Measurements from ENCODE around the gene PAX4. TPM values are rescaled to one million over a fixed set of nuclear protein-coding genes. Genes with fewer than 3 reads are reported as not detected.
"Not testable (repeated sequence)": the region's sequence is repeated elsewhere in the genome, so short reads cannot be mapped to it uniquely, and the experiment has no call there.

The PAX4 gene
- total RNA-seq, 2 donors from 2014 or later: not detected

DNA sequence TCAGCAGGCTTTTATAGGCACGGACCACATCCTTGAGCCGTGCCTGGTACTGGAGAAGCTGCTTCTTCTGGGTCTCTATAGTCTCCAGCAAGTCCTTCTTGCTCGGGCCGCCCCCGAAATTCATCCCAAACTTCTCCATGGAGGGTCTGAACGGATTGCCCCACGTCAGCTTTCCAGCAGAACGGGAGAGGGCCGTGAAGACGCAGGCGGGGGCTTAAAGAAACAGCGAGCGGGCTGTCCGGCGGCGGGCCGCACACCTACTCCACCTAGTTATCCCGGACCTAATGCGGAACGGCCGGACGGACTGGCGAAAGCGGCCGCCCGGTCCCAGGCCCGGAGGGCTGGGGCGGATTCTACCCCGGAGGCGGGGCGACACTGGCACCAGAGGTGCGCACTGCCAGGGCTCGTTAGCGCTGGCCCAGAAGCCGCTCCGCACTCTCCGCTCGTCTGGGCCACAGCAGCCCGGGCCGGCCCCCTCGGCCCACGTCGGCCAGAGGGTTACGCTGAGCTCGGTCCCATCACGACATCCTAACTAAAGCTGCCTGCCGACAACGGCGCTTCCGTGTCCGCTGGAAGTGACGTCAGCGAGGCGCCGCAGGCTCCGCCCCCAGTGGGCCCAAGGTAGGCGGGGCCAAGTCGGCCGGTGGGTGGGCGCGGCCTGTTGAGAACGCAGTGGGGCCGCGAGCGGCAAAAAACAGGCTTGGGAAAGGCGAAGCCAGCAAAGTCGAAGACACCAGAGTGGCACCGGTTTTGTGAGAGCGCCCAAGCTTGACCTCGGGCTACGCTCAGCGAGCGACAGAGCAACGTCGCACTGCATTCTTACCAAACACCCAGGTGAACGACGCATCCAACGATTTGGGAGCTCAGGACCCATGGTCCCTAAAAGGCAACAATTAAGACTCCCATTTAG lies 32.6 kb downstream of the PAX4 start, which contains the start of gene GCC1:
GCC1 (minus strand) TSS at position 553 of the 910 bp plus-strand sequence; CDS start at position 139, 414 bp downstream.
- H3K4me3 Mint-ChIP-seq: peak within 1 kb of the TSS; percentile 88
- H3K4me1 Mint-ChIP-seq: peaks cover 48% of the 10 kb centered on the region
- peak within 1 kb of the TSS; percentile 83 for H3K27ac Mint-ChIP-seq
- peaks cover 47% of the 10 kb centered on the region for H3K36me3 Mint-ChIP-seq (ENCODE audit: low read depth)
- peak; percentile 83 for ATAC-seq (replicated peaks)
- no peaks in the 10 kb centered on the region for H3K9me3 Mint-ChIP-seq
- no peaks in the 10 kb centered on the region for H3K27me3 Mint-ChIP-seq

DNA sequence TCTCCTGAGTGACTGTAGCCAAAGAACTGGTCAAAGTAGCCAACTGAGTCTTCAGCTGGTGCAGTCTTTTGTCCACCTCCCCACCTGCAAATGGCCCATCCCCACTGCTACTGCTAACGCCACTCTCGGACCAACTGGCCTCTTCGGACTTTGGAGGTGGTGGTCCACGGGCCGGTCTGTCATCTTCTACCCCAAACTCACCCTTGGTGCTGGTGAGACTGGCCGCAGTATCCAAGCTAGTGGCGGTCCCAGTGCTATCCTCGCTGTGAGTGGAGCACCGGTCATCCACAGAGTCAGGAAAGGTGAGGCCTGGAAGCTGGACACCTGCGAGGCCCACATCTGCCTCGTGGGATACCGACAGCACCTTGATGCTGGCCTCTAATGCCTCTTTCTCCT lies 33.3 kb downstream of the PAX4 start:
- no peaks in the 10 kb centered on the region for H3K9me3 Mint-ChIP-seq
- no peak for ATAC-seq (replicated peaks)
- peak overlapping the region; percentile 88 for H3K4me3 Mint-ChIP-seq
- H3K27ac Mint-ChIP-seq: peak overlapping the region; percentile 83
- H3K36me3 Mint-ChIP-seq (ENCODE audit: low read depth): peaks cover 47% of the 10 kb centered on the region
- no peaks in the 10 kb centered on the region for H3K27me3 Mint-ChIP-seq
- H3K4me1 Mint-ChIP-seq: peaks cover 48% of the 10 kb centered on the region

DNA sequence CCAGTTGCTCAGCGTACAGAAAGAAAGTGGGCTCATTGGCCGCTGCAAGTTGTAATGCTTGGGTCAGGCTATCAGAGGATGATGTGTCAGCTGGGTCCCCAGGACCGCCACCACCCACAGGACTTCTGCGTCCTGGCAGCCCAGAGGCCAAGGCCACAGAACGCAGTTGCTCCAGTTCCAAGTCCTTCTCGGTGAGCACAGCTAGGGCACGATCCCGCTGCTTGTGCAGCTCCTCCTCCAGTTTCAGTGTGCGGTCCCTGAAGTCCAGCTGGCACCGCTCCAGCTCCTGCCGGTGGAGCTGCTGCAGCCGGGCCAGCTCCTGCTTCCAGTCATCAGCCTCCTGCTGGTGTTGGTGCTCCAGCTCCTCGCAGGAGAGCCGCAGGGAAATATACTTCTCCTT lies 35.6 kb downstream of the PAX4 start:
- H3K4me3 Mint-ChIP-seq: no peak overlapping the region
- H3K36me3 Mint-ChIP-seq (ENCODE audit: low read depth): peaks cover 57% of the 10 kb centered on the region
- no peak for ATAC-seq (replicated peaks)
- H3K9me3 Mint-ChIP-seq: no peaks in the 10 kb centered on the region
- no peaks in the 10 kb centered on the region for H3K27me3 Mint-ChIP-seq
- no peak overlapping the region for H3K27ac Mint-ChIP-seq
- peaks cover 47% of the 10 kb centered on the region for H3K4me1 Mint-ChIP-seq

DNA sequence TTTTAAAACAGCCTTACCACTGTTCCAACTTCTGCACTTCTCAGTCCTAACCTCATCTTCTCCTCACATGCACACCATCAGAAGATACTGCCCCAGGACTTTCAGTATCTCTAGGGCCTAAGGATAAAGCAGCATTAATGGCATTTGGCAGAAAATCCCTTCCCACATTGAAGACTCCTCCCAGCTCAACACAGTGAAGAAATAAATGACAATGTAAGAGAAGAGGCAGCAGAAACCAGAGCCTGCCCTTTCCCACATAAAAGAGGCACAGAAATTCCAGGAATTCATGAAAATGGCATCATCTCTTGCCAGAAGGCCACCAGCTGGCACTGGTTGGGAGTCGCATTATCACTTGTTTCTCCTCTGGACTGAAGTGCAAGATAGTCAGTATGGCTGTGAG lies 36.2 kb downstream of the PAX4 start:
- ATAC-seq (replicated peaks): no peak
- H3K9me3 Mint-ChIP-seq: no peaks in the 10 kb centered on the region
- no peak overlapping the region for H3K27ac Mint-ChIP-seq
- no peaks in the 10 kb centered on the region for H3K27me3 Mint-ChIP-seq
- H3K4me1 Mint-ChIP-seq: peaks cover 47% of the 10 kb centered on the region
- peaks cover 57% of the 10 kb centered on the region for H3K36me3 Mint-ChIP-seq (ENCODE audit: low read depth)
- no peak overlapping the region for H3K4me3 Mint-ChIP-seq

DNA sequence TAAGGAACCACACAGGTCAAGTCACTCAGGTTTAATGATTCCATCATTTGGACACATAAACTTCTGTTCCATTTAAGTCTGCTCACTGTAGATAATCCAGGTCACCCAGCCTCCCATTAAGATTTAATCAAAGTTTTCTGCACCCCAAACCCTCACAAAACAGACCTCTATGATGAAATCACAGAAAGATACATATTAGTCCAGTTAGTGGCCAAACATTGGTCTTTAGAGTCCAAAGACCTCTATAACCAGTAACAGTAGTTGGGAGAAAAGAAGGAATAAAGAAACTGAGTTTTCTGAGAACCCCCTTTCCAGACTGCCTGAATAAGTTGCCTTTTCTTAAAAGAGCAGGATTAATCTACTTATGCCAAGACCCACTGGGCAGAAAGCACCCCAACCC lies 37.3 kb downstream of the PAX4 start:
- H3K27me3 Mint-ChIP-seq: no peaks in the 10 kb centered on the region
- H3K9me3 Mint-ChIP-seq: no peaks in the 10 kb centered on the region
- peak overlapping the region; percentile 52 for H3K27ac Mint-ChIP-seq
- peaks cover 42% of the 10 kb centered on the region for H3K4me1 Mint-ChIP-seq
- no peak overlapping the region for H3K4me3 Mint-ChIP-seq
- H3K36me3 Mint-ChIP-seq (ENCODE audit: low read depth): peaks cover 57% of the 10 kb centered on the region
- ATAC-seq (replicated peaks): no peak

DNA sequence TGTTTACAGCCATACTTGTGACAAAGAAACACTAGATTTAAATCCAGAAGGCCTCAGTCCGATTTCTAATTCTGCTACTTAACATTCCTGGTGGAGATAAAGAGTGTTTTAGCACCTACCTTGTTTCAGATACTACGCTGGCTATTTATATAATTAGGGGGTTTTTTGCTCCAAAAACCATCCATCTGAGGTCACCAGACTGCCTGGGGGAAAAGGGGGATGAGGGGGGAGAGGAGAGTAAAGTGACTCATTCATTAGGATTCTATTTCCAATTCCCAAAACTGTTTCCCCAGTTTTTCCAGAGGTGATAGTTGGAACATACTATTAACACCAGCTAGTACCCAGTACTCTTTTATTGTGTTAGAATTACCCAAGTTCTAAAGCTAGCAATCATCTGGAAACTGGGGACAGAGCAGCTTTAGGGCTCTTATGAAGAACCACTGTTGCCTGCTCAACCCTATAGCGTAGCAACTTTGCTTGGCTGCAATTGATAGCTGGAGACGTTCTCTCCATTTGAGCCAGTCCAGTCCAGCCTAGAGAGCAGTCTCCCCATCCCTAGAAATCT lies 39.1 kb downstream of the PAX4 start:
- Mint-ChIP-seq H3K4me3 (no peak overlapping the region), H3K27ac (peak overlapping the region; percentile 42), H3K36me3 (ENCODE audit: low read depth) (peaks cover 55% of the 10 kb centered on the region), H3K9me3 (no peaks in the 10 kb centered on the region), H3K4me1 (peaks cover 33% of the 10 kb centered on the region), H3K27me3 (no peaks in the 10 kb centered on the region)
- ATAC-seq (replicated peaks): no peak

DNA sequence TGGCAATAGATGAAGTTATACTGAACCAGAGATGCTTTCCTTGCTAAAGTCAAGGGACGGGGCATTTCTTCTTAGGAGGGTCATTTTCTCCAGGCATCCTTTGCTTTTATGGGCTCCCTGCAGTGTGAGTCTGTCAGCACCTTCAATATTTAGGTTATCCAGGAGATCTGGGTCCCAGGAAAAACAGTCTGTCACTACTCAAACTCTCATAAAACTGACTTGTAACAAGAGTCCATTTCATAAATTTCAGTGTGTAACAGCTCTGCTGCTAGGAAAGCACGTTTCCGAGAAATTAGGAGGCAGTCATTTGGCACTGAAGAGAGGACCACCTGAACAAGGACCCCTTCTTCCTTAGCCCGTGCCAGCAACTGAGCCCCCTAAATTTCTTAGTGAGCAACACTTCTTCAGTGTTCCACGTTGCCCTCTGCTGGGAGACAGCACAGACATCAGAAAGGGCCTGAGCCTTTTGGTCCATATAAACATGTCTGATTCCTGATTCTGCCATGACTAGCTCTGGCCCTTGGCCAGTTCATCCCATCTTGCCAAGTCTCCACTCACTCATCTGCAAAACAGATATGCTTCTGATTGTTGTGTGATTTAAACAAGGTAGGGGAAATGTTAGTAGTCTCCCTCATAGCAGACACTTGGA lies 39.8 kb downstream of the PAX4 start:
- Mint-ChIP-seq H3K36me3 (ENCODE audit: low read depth) (peaks cover 48% of the 10 kb centered on the region), H3K27ac (peak overlapping the region; percentile 42), H3K27me3 (no peaks in the 10 kb centered on the region), H3K4me1 (peaks cover 27% of the 10 kb centered on the region), H3K4me3 (no peak overlapping the region), H3K9me3 (no peaks in the 10 kb centered on the region)
- ATAC-seq (replicated peaks): no peak

DNA sequence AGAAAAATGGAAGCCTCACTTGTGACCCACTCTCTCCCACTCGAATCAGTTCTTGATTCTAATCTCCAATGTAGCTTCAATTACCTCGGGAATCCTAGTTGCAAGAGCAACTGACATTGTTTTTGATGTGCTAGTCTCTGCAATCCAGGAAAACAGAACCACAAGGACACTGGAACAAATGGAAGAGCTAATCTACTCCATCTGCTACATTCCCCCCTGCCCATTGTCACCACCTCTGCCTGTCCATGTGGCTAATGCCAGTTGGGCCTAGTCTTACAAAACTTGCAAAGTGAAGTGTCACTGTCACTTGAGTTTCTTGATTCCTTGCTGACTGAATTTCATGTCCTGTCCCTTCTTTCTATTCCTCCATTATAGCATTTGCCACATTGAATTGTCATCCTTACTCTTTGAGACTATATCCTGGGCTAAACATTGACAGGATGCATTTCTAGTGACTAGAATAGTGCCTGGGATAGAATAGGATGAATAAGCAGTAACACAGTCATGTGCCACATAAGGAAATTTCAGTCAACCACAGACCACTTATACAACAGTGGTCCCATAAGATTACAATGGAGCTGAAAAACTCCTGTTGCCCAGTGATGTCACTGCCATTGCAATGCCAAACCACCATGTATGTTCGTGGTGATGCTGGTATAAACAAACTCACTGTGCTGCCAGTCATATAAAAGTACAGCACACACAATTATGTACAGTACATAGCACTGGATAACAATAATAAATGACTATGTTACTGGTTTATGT lies 46.0 kb downstream of the PAX4 start:
- Mint-ChIP-seq H3K27me3 (no peaks in the 10 kb centered on the region), H3K36me3 (ENCODE audit: low read depth) (no peaks in the 10 kb centered on the region), H3K27ac (peak overlapping the region; percentile 2), H3K9me3 (peaks cover 5% of the 10 kb centered on the region), H3K4me1 (peaks cover 5% of the 10 kb centered on the region), H3K4me3 (no peak overlapping the region)
- ATAC-seq (replicated peaks): no peak

DNA sequence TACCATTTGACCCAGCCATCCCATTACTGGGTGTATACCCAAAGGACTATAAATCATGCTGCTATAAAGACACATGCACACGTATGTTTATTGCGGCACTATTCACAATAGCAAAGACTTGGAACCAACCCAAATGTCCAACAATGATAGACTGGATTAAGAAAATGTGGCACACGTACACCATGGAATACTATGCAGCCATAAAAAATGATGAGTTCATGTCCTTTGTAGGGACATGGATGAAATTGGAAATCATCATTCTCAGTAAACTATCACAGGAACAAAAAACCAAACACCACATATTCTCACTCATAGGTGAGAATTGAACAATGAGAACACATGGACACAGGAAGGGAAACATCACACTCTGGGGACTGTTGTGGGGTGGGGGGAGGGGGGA lies 49.9 kb downstream of the PAX4 start:
- not testable (repeated sequence) for H3K4me3 Mint-ChIP-seq; H3K27me3 Mint-ChIP-seq; H3K4me1 Mint-ChIP-seq; ATAC-seq (replicated peaks); H3K27ac Mint-ChIP-seq; H3K36me3 Mint-ChIP-seq (ENCODE audit: low read depth)
- peaks cover 16% of the 10 kb centered on the region for H3K9me3 Mint-ChIP-seq

DNA sequence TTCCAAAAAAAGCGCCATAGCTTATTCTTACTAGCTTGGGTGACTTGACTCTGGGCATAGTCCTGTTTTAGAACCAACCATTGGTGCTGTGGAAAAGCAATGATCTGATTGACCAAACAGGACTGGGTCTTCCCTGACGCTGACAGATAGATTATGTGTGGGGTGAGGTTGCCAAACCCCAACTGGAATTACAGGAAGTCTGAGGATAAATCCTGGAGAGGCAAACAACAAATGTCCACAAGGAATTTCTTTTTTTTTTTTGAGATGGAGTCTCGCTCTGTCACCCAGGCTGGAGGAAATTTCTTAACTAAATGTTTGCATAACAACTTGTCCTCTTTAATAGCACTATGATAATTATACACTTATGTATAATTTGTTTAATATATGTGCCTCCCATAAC lies 51.7 kb downstream of the PAX4 start:
- no peak for ATAC-seq (replicated peaks)

More for the DNA sequence above, 51.7 kb downstream of the PAX4 start:
- peaks cover 5% of the 10 kb centered on the region for H3K4me1 Mint-ChIP-seq
- H3K4me3 Mint-ChIP-seq: no peak overlapping the region
- H3K27ac Mint-ChIP-seq: no peak overlapping the region
- no peaks in the 10 kb centered on the region for H3K27me3 Mint-ChIP-seq
- H3K9me3 Mint-ChIP-seq: peaks cover 17% of the 10 kb centered on the region
- peaks cover 6% of the 10 kb centered on the region for H3K36me3 Mint-ChIP-seq (ENCODE audit: low read depth)

Other genes with a start within 250 kb of the PAX4 start
- gene ZNF800, start 225.4 kb downstream of the PAX4 start, total RNA-seq: 10 to 100 TPM; 34.8 to 37.1 TPM
- gene GCC1, start 32.5 kb downstream of the PAX4 start, total RNA-seq: 10 to 100 TPM; 13.2 to 18.1 TPM
- gene ARF5, start 29.7 kb downstream of the PAX4 start, total RNA-seq: 10 to 100 TPM; 87.6 to 98.9 TPM
- gene FSCN3, start 24.4 kb downstream of the PAX4 start, total RNA-seq: 1 to 10 TPM in 1 of 2 donors, under 1 TPM in 1; 0.87 to 2.0 TPM
- gene SND1, start 34.1 kb upstream of the PAX4 start, total RNA-seq: 100 to 1,000 TPM; 246 to 256 TPM

Measured in activated T-helper 17 cell treated with anti-CD3 and anti-CD28 coated beads, Interleukin-2, amount 50 U/mL, for 72 hours (primary cell).